ENCODE data around the gene ACOT11.

The ACOT11 gene

GRCh38 chr1:54645806-54646676, 98.0 kb downstream of the ACOT11 start:
- DNase-seq (ENCODE audit: low read depth in 1 of 2, low spot score in 1 of 2) = no peak

DNA sequence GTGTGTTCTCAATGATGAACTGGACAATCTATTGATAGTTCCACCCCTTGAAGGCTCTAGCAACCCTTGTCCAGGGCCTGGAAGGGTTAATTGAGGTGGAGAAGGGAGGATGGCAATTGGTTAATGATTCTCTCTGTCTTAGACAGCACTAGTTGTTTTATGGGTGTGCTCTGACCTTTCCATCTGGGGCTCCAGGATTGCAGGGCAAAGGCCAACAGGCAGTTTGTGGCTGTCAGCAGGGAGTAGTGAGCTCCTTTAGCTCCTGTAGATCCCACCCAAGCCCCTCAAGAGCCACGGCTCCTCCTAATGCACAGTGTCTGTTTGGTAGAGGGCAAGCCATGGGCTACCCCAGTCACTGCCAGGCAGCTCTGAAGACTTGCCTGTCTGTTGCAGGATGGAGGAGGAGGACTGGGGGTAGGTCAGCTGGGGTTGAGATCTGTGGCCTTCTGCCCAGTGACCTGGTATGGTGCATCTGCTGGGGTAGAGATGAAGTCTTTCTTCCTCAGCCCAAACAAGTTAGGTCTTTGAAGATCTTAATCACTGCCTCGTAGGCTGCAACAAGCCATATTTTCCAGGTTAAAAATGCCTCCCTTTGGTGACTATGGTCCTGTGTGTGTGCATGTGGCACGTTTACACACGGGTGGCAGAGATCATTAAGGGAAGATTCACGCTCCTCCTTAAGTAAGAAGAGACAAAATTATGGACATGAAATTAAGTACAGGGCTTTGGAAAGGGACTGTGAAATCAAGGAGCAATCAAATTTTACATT, 101.3 kb downstream of the ACOT11 start:
- no peak for DNase-seq (ENCODE audit: low read depth in 1 of 2, low spot score in 1 of 2)

DNA sequence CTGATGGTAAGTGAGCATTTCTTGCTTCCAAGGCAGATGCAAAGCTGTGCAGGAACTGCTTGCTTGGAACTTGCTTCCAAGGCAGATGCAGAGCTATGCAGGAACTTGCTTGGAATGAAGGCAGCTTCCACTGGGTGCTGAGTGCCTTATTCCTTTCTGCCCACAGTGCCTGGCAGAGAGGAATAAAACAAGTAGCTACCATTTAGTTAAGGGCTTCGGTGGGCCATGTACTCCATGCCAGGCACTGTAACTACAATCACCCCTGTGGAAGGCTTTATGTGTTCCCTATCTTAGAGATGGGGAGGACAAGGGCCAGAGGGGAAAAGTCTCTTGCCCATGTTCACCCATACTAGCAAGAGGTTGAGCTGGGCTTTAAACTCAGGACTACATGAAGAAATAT, 101.9 kb downstream of the ACOT11 start:
- DNase-seq (ENCODE audit: low read depth in 1 of 2, low spot score in 1 of 2) = no peak

GRCh38 chr1:54650417-54650816, 102.4 kb downstream of the ACOT11 start:
- DNase-seq (ENCODE audit: low read depth in 1 of 2, low spot score in 1 of 2) = no peak

- DNase-seq (ENCODE audit: low read depth in 1 of 2, low spot score in 1 of 2) = no peak
These were observed 103.6 kb downstream of the ACOT11 start for GRCh38 chr1:54651608-54652007.

DNA sequence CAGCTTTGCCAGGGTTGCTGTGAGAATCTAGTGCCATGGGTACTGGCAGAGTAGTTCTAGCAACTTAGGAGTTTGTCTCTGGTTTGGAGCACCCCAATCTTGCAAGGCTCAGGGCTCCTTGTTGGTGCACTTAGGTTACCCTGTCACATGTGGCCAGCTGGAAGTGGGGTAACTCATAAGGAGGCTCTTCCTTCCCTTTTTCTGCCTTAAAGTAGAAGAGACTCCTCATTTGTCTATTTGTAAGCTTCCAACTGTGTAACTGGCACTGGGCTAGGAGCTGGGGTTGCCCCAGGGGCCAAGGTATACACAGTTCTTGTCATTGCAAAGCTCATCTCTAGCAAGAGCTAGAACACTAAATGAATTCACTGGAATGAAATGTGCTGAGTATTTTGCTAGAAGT, 104.1 kb downstream of the ACOT11 start:
- DNase-seq (ENCODE audit: low read depth in 1 of 2, low spot score in 1 of 2) = no peak

- no peak for DNase-seq (ENCODE audit: low read depth in 1 of 2, low spot score in 1 of 2)
These were observed 105.0 kb downstream of the ACOT11 start for GRCh38 chr1:54653036-54653435.

- DNase-seq (ENCODE audit: low read depth in 1 of 2, low spot score in 1 of 2) = no peak
These were observed 110.3 kb downstream of the ACOT11 start for GRCh38 chr1:54658164-54658913.

Data from activated CD4-positive, alpha-beta T cell treated with anti-CD3 and anti-CD28 coated beads, Interleukin-2, amount 50 U/mL, for 24 hours (primary cell).